ENCODE data around the gene CPHXL.

CPHXL gene

GRCh38 chr16:75745823-75746222, 19.5 kb upstream of the CPHXL start:
- no peaks in the 10 kb centered on the region for H3K36me3 ChIP-seq (ENCODE audit: control insufficient read depth, insufficient read depth, low read length)
- H3K4me3 ChIP-seq (replicated peaks; ENCODE audit: low read depth, low read length): no peak overlapping the region
- H3K27me3 ChIP-seq (replicated peaks; ENCODE audit: control insufficient read depth, insufficient read depth, low read length): no peaks in the 10 kb centered on the region
- DNase-seq (ENCODE audit: extremely low read depth, insufficient read length): no peak
- no peak for TF ChIP-seq CTCF (IDR thresholded peaks at IDR 0.05; ENCODE audit: insufficient read depth, low read length, poor library complexity, severe bottlenecking)

- Histone ChIP-seq H3K36me3 (ENCODE audit: control insufficient read depth, insufficient read depth, low read length) (no peaks in the 10 kb centered on the region), H3K27me3 (replicated peaks; ENCODE audit: control insufficient read depth, insufficient read depth, low read length) (no peaks in the 10 kb centered on the region), H3K4me3 (replicated peaks; ENCODE audit: low read depth, low read length) (no peak overlapping the region)
- TF ChIP-seq CTCF (IDR thresholded peaks at IDR 0.05; ENCODE audit: insufficient read depth, low read length, poor library complexity, severe bottlenecking): no peak
- no peak for DNase-seq (ENCODE audit: extremely low read depth, insufficient read length)
These were observed 19.0 kb upstream of the CPHXL start for GRCh38 chr16:75745242-75745641.

GRCh38 chr16:75742424-75743047, 16.2 kb upstream of the CPHXL start:
- no peak overlapping the region for H3K4me3 ChIP-seq (replicated peaks; ENCODE audit: low read depth, low read length)
- no peak for TF ChIP-seq CTCF (IDR thresholded peaks at IDR 0.05; ENCODE audit: insufficient read depth, low read length, poor library complexity, severe bottlenecking)
- H3K27me3 ChIP-seq (replicated peaks; ENCODE audit: control insufficient read depth, insufficient read depth, low read length): no peaks in the 10 kb centered on the region
- H3K36me3 ChIP-seq (ENCODE audit: control insufficient read depth, insufficient read depth, low read length): no peaks in the 10 kb centered on the region
- no peak for DNase-seq (ENCODE audit: extremely low read depth, insufficient read length)

GRCh38 chr16:75733305-75734211, 7.3 kb upstream of the CPHXL start:
- Histone ChIP-seq H3K4me3 (replicated peaks; ENCODE audit: low read depth, low read length) (no peak overlapping the region), H3K27me3 (replicated peaks; ENCODE audit: control insufficient read depth, insufficient read depth, low read length) (no peaks in the 10 kb centered on the region), H3K36me3 (ENCODE audit: control insufficient read depth, insufficient read depth, low read length) (no peaks in the 10 kb centered on the region)
- DNase-seq (ENCODE audit: extremely low read depth, insufficient read length): no peak
- no peak for TF ChIP-seq CTCF (IDR thresholded peaks at IDR 0.05; ENCODE audit: insufficient read depth, low read length, poor library complexity, severe bottlenecking)

GRCh38 chr16:75732871-75733270, 6.6 kb upstream of the CPHXL start:
- no peak for TF ChIP-seq CTCF (IDR thresholded peaks at IDR 0.05; ENCODE audit: insufficient read depth, low read length, poor library complexity, severe bottlenecking)
- Histone ChIP-seq H3K36me3 (ENCODE audit: control insufficient read depth, insufficient read depth, low read length) (no peaks in the 10 kb centered on the region), H3K4me3 (replicated peaks; ENCODE audit: low read depth, low read length) (no peak overlapping the region), H3K27me3 (replicated peaks; ENCODE audit: control insufficient read depth, insufficient read depth, low read length) (no peaks in the 10 kb centered on the region)
- DNase-seq (ENCODE audit: extremely low read depth, insufficient read length): no peak
